BJ (cell line): Measurements from ENCODE around the gene DYNLRB1. TPM values are rescaled to one million over a fixed set of nuclear protein-coding genes. Genes with fewer than 3 reads are reported as not detected.

Experiments used
- CTCF ChIA-PET: fragments of 350-600 bp; formaldehyde crosslinking; extraction: SDS; loops from one replicate; lab custom pipeline; 2021; ENCODE audit warnings: antibody characterized with exemption, inconsistent platforms; lab: Yijun Ruan, JAX
- POLR2A ChIA-PET: fragments of 300-600 bp; sonication (Branson Sonifier 250); formaldehyde crosslinking; extraction: SDS; loops from one replicate; lab custom pipeline; 2021; ENCODE audit warnings: antibody characterized with exemption; lab: Charles Lee
- DNase-seq: peaks from one replicate; pipeline ENCODE4 v3.0.0-alpha.2; 2011; ENCODE audit warnings: low read depth
- H3K27me3 ChIP-seq: 2 replicates; pipeline ENCODE4 v1.6.0; 2011; ENCODE audit warnings: low read length; ENCODE audit not compliant: control insufficient read depth, insufficient read depth
- H3K36me3 ChIP-seq: 2 replicates; pipeline ENCODE4 v1.5.1; 2011; ENCODE audit warnings: low read length; ENCODE audit not compliant: control insufficient read depth, insufficient read depth
- H3K4me3 ChIP-seq: 2 replicates; pipeline ENCODE4 v1.5.1; 2011; ENCODE audit warnings: low read depth, mild to moderate bottlenecking, control low read depth, low read length
- CTCF ChIP-seq: IDR thresholded peaks from 2 replicates; pipeline ENCODE4 v1.5.1; 2011; ENCODE audit warnings: low read depth, mild to moderate bottlenecking, control low read depth, inconsistent platforms, low read length, moderate library complexity; ENCODE audit not compliant: insufficient read depth
- polyA plus RNA-seq: library from polyadenylated mRNA; depleted of rRNA; stranded (reverse); fragments of >200 nt; gene quantifications from 2 replicates; pipeline ENCODE4 v1.2.3, GENCODE V29; 2011

DYNLRB1 gene
- polyA plus RNA-seq, 1 experiment, result 310 TPM

- CTCF ChIA-PET, result interaction anchor here (1.1 to 2.8 kb wide), 3 partner anchors 14 to 371 kb away, joined by 3 to 9 read pairs (median 3); no protein-coding TSS in a partner anchor
- Histone ChIP-seq H3K36me3 (no peaks in the 10 kb centered on the region), H3K27me3 (no peaks in the 10 kb centered on the region), H3K4me3 (no peak overlapping the region)
- POLR2A ChIA-PET, result no interaction called here
- DNase-seq, result no peak
- TF ChIP-seq CTCF, result no peak
Observed at GRCh38 chr20:34561661-34562060, 45.4 kb downstream of the DYNLRB1 start.

DNA sequence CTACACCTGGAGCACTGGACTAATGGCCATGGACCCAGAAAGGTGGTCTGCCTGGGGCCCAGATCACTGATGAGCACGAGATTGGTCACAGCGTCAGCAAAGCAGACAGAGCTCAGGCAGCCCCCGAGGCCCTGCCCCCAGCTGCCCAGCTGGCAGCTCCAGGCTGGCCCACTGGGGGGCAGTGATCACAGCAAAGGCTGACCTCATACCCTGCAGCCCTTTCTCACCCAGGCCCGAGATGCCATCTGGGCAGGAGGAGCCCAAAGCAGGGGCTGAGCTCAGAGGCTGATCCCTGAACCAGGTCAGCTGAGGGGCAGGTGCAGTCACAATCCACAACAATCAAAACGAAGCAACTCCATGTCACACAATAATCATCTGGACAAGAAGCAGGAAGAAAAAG lies 46.4 kb downstream of the DYNLRB1 start:
- TF ChIP-seq CTCF, result peak; percentile 54
- ChIA-PET POLR2A (no interaction called here), CTCF (interaction anchor here (1.0 to 2.8 kb wide), 5 partner anchors 11 to 250 kb away, joined by 3 to 9 read pairs (median 3); no protein-coding TSS in a partner anchor)
- H3K36me3 ChIP-seq, result no peaks in the 10 kb centered on the region
- no peak for DNase-seq
- no peaks in the 10 kb centered on the region for H3K27me3 ChIP-seq
- no peak overlapping the region for H3K4me3 ChIP-seq

DNA sequence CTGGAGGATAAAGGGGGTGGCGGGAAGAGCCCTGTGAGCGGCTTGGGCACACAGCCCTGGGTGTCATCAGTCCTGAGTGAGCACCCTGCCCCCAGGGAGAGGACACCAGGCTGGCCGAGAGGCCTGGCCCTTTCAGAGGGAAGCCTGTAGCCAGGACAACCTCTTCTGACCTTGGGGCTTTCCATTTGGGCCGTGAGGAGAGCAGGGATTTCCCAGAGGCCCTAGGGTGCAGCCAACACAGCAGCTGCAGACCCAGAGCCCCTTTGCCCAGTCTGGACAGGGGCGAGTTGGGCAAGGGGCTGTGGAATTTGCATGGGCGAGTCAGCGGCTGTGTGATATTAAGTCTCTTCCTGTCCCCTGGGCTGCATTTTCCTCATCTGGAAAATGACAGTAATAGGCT lies 48.6 kb downstream of the DYNLRB1 start:
- TF ChIP-seq CTCF, result no peak
- Histone ChIP-seq H3K36me3 (no peaks in the 10 kb centered on the region), H3K27me3 (no peaks in the 10 kb centered on the region), H3K4me3 (no peak overlapping the region)
- ChIA-PET POLR2A (no interaction called here), CTCF (interaction anchor here (1.4 kb wide), 1 partner anchor 9 kb away, joined by 6 read pairs; no protein-coding TSS in a partner anchor)
- DNase-seq, result no peak

- Histone ChIP-seq H3K27me3 (no peaks in the 10 kb centered on the region), H3K4me3 (no peak overlapping the region), H3K36me3 (no peaks in the 10 kb centered on the region)
- CTCF ChIA-PET, result interaction anchor here (0.8 to 1.3 kb wide), 6 partner anchors 12 to 377 kb away, joined by 3 to 4 read pairs (median 3); no protein-coding TSS in a partner anchor
- POLR2A ChIA-PET, result no interaction called here
- DNase-seq, result no peak
- TF ChIP-seq CTCF, result no peak
Observed at GRCh38 chr20:34566978-34567891, 51.0 kb downstream of the DYNLRB1 start.
